Glutamatergic neuron (in vitro differentiated cells): ENCODE results near the gene MTARC1. TPM values are rescaled to one million over a fixed set of nuclear protein-coding genes. Genes with fewer than 3 reads are reported as not detected.

Source experiments
- DNase-seq: peaks from one replicate; pipeline ENCODE4 v3.0.0; 2022
- H3K27ac Mint-ChIP-seq: one replicate; pipeline ENCODE4 v1.8.0; 2020; ENCODE audit warnings: mild to moderate bottlenecking, mixed read lengths, inconsistent platforms; ENCODE audit not compliant: unreplicated experiment
- H3K27me3 Mint-ChIP-seq: one replicate; pipeline ENCODE4 v1.8.0; 2020; ENCODE audit warnings: mild to moderate bottlenecking, moderate library complexity, mixed read lengths, inconsistent platforms; ENCODE audit not compliant: unreplicated experiment
- H3K36me3 Mint-ChIP-seq: one replicate; pipeline ENCODE4 v1.8.0; 2020; ENCODE audit warnings: mild to moderate bottlenecking, mixed read lengths, inconsistent platforms; ENCODE audit not compliant: unreplicated experiment
- H3K4me1 Mint-ChIP-seq: one replicate; pipeline ENCODE4 v1.8.0; 2020; ENCODE audit warnings: mild to moderate bottlenecking, low read depth, mixed read lengths, inconsistent platforms; ENCODE audit not compliant: unreplicated experiment
- H3K4me3 Mint-ChIP-seq: one replicate; pipeline ENCODE4 v1.8.0; 2020; ENCODE audit warnings: mild to moderate bottlenecking, mixed read lengths, inconsistent platforms; ENCODE audit not compliant: unreplicated experiment
- H3K9me3 Mint-ChIP-seq: one replicate; pipeline ENCODE4 v1.8.0; 2020; ENCODE audit warnings: mild to moderate bottlenecking, moderate library complexity, mixed read lengths, inconsistent platforms; ENCODE audit not compliant: unreplicated experiment
- CTCF ChIP-seq: fragments of 200-600 bp; sonication (generic); IDR thresholded peaks from one replicate; pipeline ENCODE4 v1.5.0; 2021; ENCODE audit not compliant: partially characterized antibody, unreplicated experiment
- total RNA-seq: library from RNA; stranded (reverse); fragmentation: NEBNext Ultra II Directional; extraction: Animal tissue kit (Norgen Biotek cat#: 25700); gene quantifications from one replicate; pipeline ENCODE4 v1.2.1, GENCODE V29; 2021; ENCODE audit not compliant: unreplicated experiment

Gene MTARC1
- total RNA-seq, 1 donor from 2014 or later: 22.0 TPM

- Mint-ChIP-seq H3K27me3 (no peaks in the 10 kb centered on the region), H3K4me3 (no peak overlapping the region), H3K4me1 (peaks cover 8% of the 10 kb centered on the region), H3K27ac (no peak overlapping the region), H3K36me3 (peaks cover 5% of the 10 kb centered on the region), H3K9me3 (peaks cover 5% of the 10 kb centered on the region)
- no peak for DNase-seq
- TF ChIP-seq CTCF: no peak
These were observed 25.0 kb downstream of the MTARC1 start for GRCh38 chr1:220811695-220812094.

DNA sequence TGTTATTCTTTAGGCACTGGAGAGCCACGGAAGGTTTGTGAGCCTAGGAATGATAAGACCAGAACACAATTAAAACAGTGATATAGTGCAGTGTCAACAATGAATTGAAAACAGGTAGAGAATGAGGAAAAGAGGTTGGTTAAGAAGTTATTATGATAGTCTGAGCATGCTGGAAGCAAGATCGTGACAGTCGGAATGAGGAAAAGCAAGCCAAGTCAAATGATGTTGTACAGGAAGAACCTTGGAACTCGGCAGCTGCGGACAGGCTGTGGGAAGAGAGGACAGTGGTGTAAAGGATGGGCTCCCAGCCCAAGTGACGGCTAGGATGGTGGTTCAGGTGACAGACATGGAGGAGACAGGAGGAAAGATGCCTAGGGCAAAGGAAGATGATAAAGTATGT is 25.6 kb downstream of the MTARC1 start:
- no peak overlapping the region for H3K27ac Mint-ChIP-seq
- peaks cover 5% of the 10 kb centered on the region for H3K36me3 Mint-ChIP-seq
- peaks cover 5% of the 10 kb centered on the region for H3K9me3 Mint-ChIP-seq
- no peaks in the 10 kb centered on the region for H3K27me3 Mint-ChIP-seq
- no peak overlapping the region for H3K4me3 Mint-ChIP-seq
- peaks cover 8% of the 10 kb centered on the region for H3K4me1 Mint-ChIP-seq
- no peak for DNase-seq
- TF ChIP-seq CTCF: no peak

- H3K36me3 Mint-ChIP-seq: peaks cover 5% of the 10 kb centered on the region
- no peak for DNase-seq
- no peak overlapping the region for H3K27ac Mint-ChIP-seq
- no peak for TF ChIP-seq CTCF
- no peaks in the 10 kb centered on the region for H3K27me3 Mint-ChIP-seq
- no peak overlapping the region for H3K4me3 Mint-ChIP-seq
- H3K4me1 Mint-ChIP-seq: peaks cover 8% of the 10 kb centered on the region
- peaks cover 5% of the 10 kb centered on the region for H3K9me3 Mint-ChIP-seq
These were observed 26.3 kb downstream of the MTARC1 start for GRCh38 chr1:220813013-220813412.

- no peaks in the 10 kb centered on the region for H3K27me3 Mint-ChIP-seq
These were observed 28.7 kb downstream of the MTARC1 start for GRCh38 chr1:220815409-220815808.

GRCh38 chr1:220817907-220818306 is 31.2 kb downstream of the MTARC1 start:
- TF ChIP-seq CTCF: no peak
- DNase-seq: no peak
- peaks cover 2% of the 10 kb centered on the region for H3K27me3 Mint-ChIP-seq
- no peaks in the 10 kb centered on the region for H3K36me3 Mint-ChIP-seq
- H3K27ac Mint-ChIP-seq: no peak overlapping the region
- no peaks in the 10 kb centered on the region for H3K4me1 Mint-ChIP-seq
- no peaks in the 10 kb centered on the region for H3K9me3 Mint-ChIP-seq
- no peak overlapping the region for H3K4me3 Mint-ChIP-seq

More at GRCh38 chr1:220815409-220815808, 28.7 kb downstream of the MTARC1 start:
- DNase-seq: no peak
- no peak overlapping the region for H3K27ac Mint-ChIP-seq
- H3K9me3 Mint-ChIP-seq: peaks cover 5% of the 10 kb centered on the region
- H3K4me3 Mint-ChIP-seq: no peak overlapping the region
- no peak for TF ChIP-seq CTCF
- peaks cover 5% of the 10 kb centered on the region for H3K36me3 Mint-ChIP-seq
- H3K4me1 Mint-ChIP-seq: peaks cover 4% of the 10 kb centered on the region
